B cell (primary cell): ENCODE measurements around the gene TSPAN31. TPM values are rescaled to one million over a fixed set of nuclear protein-coding genes. Genes with fewer than 3 reads are reported as not detected.

Experiments
- ATAC-seq: fragments of 200-7000 bp; cut with Tn5 transposase; one replicate; pipeline ENCODE4 v1.10.0; 2021; ENCODE audit warnings: low read depth, mild to moderate bottlenecking, moderate number of reproducible peaks, moderate library complexity
- CTCF ChIA-PET: fragments of 350-600 bp; sonication (Branson Sonifier 250); formaldehyde crosslinking; loops from one replicate; lab custom pipeline; 2021; ENCODE audit warnings: antibody characterized with exemption, inconsistent platforms; lab: Charles Lee
- POLR2A ChIA-PET: fragments of 350-600 bp; sonication (Branson Sonifier 250); formaldehyde crosslinking; loops from one replicate; lab custom pipeline; 2021; ENCODE audit warnings: antibody characterized with exemption; lab: Charles Lee
- DNase-seq: peaks from one replicate; pipeline ENCODE4 v3.0.0; 2013
- H2AFZ ChIP-seq: 2 replicates; pipeline ENCODE4 v1.6.1; 2012; ENCODE audit warnings: mild to moderate bottlenecking, low read depth, low read length; ENCODE audit not compliant: insufficient read depth, poor library complexity, severe bottlenecking
- H3K27ac ChIP-seq, 2 donors: 1 replicate in 1 of 2; 2 replicates in 1 of 2; pipeline ENCODE4 v1.5.1; 2012 to 2013; ENCODE audit warnings: low read length in 2 of 2, mild to moderate bottlenecking in 2 of 2, moderate library complexity in 1 of 2
- H3K27me3 ChIP-seq, 4 experiments: fragments of 200-600 bp in 1 of 4; sonication (generic) in 1 of 4; replicated peaks in 1 of 4; 1 replicate in 2 of 4; 2 replicates in 2 of 4; pipeline versions ENCODE4 v1.6.1 to v1.7.0; 2013 to 2016; ENCODE audit warnings: low read length in 3 of 4, mild to moderate bottlenecking in 2 of 4, mixed read lengths in 1 of 4, moderate library complexity in 1 of 4; ENCODE audit not compliant: insufficient read depth in 4 of 4, control insufficient read depth in 3 of 4; ENCODE audit errors: control extremely low read depth in 1 of 4
- H3K36me3 ChIP-seq, 2 experiments: replicated peaks in 1 of 2; 1 replicate in 1 of 2; 2 replicates in 1 of 2; pipeline versions ENCODE4 v1.6.1 to v1.7.1; 2013; ENCODE audit warnings: low read length in 1 of 2; ENCODE audit not compliant: insufficient read depth in 2 of 2, control insufficient read depth in 1 of 2; ENCODE audit errors: control extremely low read depth in 1 of 2, extremely low read depth in 1 of 2
- H3K4me1 ChIP-seq, 2 donors: fragments of 200-600 bp in 1 of 2; sonication (generic) in 1 of 2; 1 replicate in 1 of 2; 2 replicates in 1 of 2; pipeline versions ENCODE4 v1.5.1 to v1.6.1; 2013 to 2017; ENCODE audit warnings: low read length in 2 of 2; ENCODE audit not compliant: control insufficient read depth in 2 of 2, insufficient read depth in 2 of 2
- H3K4me2 ChIP-seq: replicated peaks from 2 replicates; pipeline ENCODE3; 2012; ENCODE audit warnings: mild to moderate bottlenecking, low read depth, low read length; ENCODE audit not compliant: poor library complexity, severe bottlenecking
- H3K4me3 ChIP-seq, 5 experiments: fragments of 200-600 bp in 1 of 5; sonication (generic) in 1 of 5; 1 replicate in 3 of 5; 2 replicates in 2 of 5; pipeline versions ENCODE4 v1.5.1 to v1.7.0; 2011 to 2016; ENCODE audit warnings: low read length in 4 of 5, mild to moderate bottlenecking in 4 of 5, low read depth in 2 of 5, control low read depth in 1 of 5, moderate library complexity in 1 of 5; ENCODE audit not compliant: insufficient read depth in 1 of 5; ENCODE audit errors: control extremely low read depth in 1 of 5, extremely low read depth in 1 of 5
- H3K79me2 ChIP-seq: fragments of 200-600 bp; sonication (generic); one replicate; pipeline ENCODE4 v1.6.0; 2016; ENCODE audit warnings: low read length; ENCODE audit not compliant: control insufficient read depth, insufficient read depth
- H3K9ac ChIP-seq: fragments of 200-600 bp; sonication (generic); 2 replicates; pipeline ENCODE4 v1.6.1; 2017; ENCODE audit warnings: mild to moderate bottlenecking, low read length, moderate library complexity
- H3K9me3 ChIP-seq, 3 donors: one replicate each; pipeline versions ENCODE4 v1.6.1 to v1.7.1; 2013; ENCODE audit warnings: low read length in 2 of 3; ENCODE audit not compliant: control insufficient read depth in 2 of 3, insufficient read depth in 1 of 3; ENCODE audit errors: control extremely low read depth in 1 of 3
- H4K20me1 ChIP-seq: 2 replicates; pipeline ENCODE4 v1.6.0; 2012; ENCODE audit warnings: mild to moderate bottlenecking, low read length; ENCODE audit not compliant: insufficient read depth, control insufficient read depth, poor library complexity, severe bottlenecking
- H3K27ac Mint-ChIP-seq: one replicate; pipeline ENCODE4 v1.8.0; 2021; ENCODE audit warnings: mixed read lengths
- H3K27me3 Mint-ChIP-seq: one replicate; pipeline ENCODE4 v1.8.0; 2021; ENCODE audit warnings: mixed read lengths
- H3K4me1 Mint-ChIP-seq: one replicate; pipeline ENCODE4 v1.8.0; 2021; ENCODE audit warnings: mixed read lengths
- H3K4me3 Mint-ChIP-seq: one replicate; pipeline ENCODE4 v1.8.0; 2021; ENCODE audit warnings: mixed read lengths
- H3K9me3 Mint-ChIP-seq: one replicate; pipeline ENCODE4 v1.8.0; 2022; ENCODE audit warnings: mixed read lengths; ENCODE audit not compliant: insufficient read depth
- CTCF ChIP-seq: fragments of 200-600 bp; IDR thresholded peaks from one replicate; pipeline ENCODE4 v1.8.0; 2022; ENCODE audit warnings: antibody characterized with exemption, mild to moderate bottlenecking
- EZH2 ChIP-seq: IDR thresholded peaks from 2 replicates; pipeline ENCODE4 v1.6.1; 2012; ENCODE audit warnings: borderline replicate concordance, low read depth, mild to moderate bottlenecking, moderate library complexity, low read length; ENCODE audit not compliant: insufficient read depth, poor library complexity, severe bottlenecking
- WGBS: methylation state at CpG from one replicate; pipeline ENCODE4 v1.1.5; 2013; ENCODE audit warnings: missing lambda C conversion rate; ENCODE audit not compliant: insufficient coverage; 5-methylcytosine and 5-hydroxymethylcytosine counted together
- intact Hi-C: fragments of 100-400 bp; cut with micrococcal nuclease; formaldehyde crosslinking; loops from one replicate; pipeline ENCODE4 v1.10.0; 2022
- polyA plus RNA-seq: library from polyadenylated mRNA; depleted of rRNA; stranded (reverse); fragments of >200 nt; gene quantifications from 2 replicates; pipeline ENCODE4 v1.2.3, GENCODE V29; 2012
- total RNA-seq, 2 donors: library from RNA; stranded (reverse); fragments of 120-200 nt in 1 of 2; gene quantifications; 1 replicate in 1 of 2; 2 replicates in 1 of 2; pipeline versions ENCODE4 v1.2.3 to v1.2.4, GENCODE V29; 2013 to 2022

The TSPAN31 gene
- total and polyA plus RNA-seq, 2 donors (not counting 1 experiment from before 2014, with no cell fraction given), result 24.0 to 29.6 TPM

- Histone ChIP-seq H3K27me3 (no peaks in the 10 kb centered on the region), H3K27ac (no peak overlapping the region), H3K9me3 (no peaks in the 10 kb centered on the region), H3K79me2 (peaks cover 20% of the 10 kb centered on the region), H3K9ac (no peak overlapping the region), H3K4me2 (no peak overlapping the region), H3K36me3 (peaks cover 0 to 4% of the 10 kb centered on the region in 2 experiments), H3K4me3 (no peak overlapping the region), H2AFZ (no peak overlapping the region), H4K20me1 (no peaks in the 10 kb centered on the region), H3K4me1 (peaks cover 9 to 17% of the 10 kb centered on the region in 2 donors)
- DNase-seq (no peak), ATAC-seq (no peak)
- WGBS, result 90% methylated on average over 4 of the region's 4 CpGs
- no peaks in the 10 kb centered on the region for H3K9me3 Mint-ChIP-seq
- no peak overlapping the region for H3K27ac Mint-ChIP-seq
- ChIA-PET CTCF (interaction anchor here (1.3 to 6.9 kb wide), 7 partner anchors 14 to 124 kb away, joined by 4 to 59 read pairs (median 7); partner anchors contain the start of gene MARCHF9), POLR2A (no interaction called here)
- H3K27me3 Mint-ChIP-seq, result no peaks in the 10 kb centered on the region
- intact Hi-C loops, result loop anchor here (5.0 kb wide), 1 partner anchor 38 kb away; no protein-coding TSS in a partner anchor
- no peak overlapping the region for H3K4me3 Mint-ChIP-seq
- TF ChIP-seq EZH2 (no peak), CTCF (no peak)
- peaks cover 18% of the 10 kb centered on the region for H3K4me1 Mint-ChIP-seq
Observed at GRCh38 chr12:57780284-57780897, 35.6 kb downstream of the TSPAN31 start.

GRCh38 chr12:57781244-57781643, 36.4 kb downstream of the TSPAN31 start:
- 100% methylated on average over 2 of the region's 3 CpGs for WGBS
- Mint-ChIP-seq H3K4me3 (no peak overlapping the region), H3K27ac (no peak overlapping the region), H3K9me3 (no peaks in the 10 kb centered on the region), H3K27me3 (no peaks in the 10 kb centered on the region), H3K4me1 (peaks cover 18% of the 10 kb centered on the region)
- Histone ChIP-seq H3K9me3 (no peaks in the 10 kb centered on the region), H3K9ac (no peak overlapping the region), H3K4me1 (peaks cover 9 to 17% of the 10 kb centered on the region in 2 donors), H3K27ac (no peak overlapping the region), H4K20me1 (no peaks in the 10 kb centered on the region), H3K27me3 (no peaks in the 10 kb centered on the region), H2AFZ (no peak overlapping the region), H3K4me2 (no peak overlapping the region), H3K4me3 (no peak overlapping the region), H3K79me2 (peaks cover 20% of the 10 kb centered on the region), H3K36me3 (peaks cover 2 to 12% of the 10 kb centered on the region in 2 experiments)
- ATAC-seq, result no peak
- ChIA-PET POLR2A (interaction anchor here (0.7 kb wide), 1 partner anchor 114 kb away, joined by 4 read pairs; no protein-coding TSS in a partner anchor), CTCF (interaction anchor here (0.7 to 6.9 kb wide), 8 partner anchors 13 to 123 kb away, joined by 3 to 59 read pairs (median 6); partner anchors contain the start of genes CYP27B1 and MARCHF9)
- intact Hi-C loops, result loop anchor here (5.0 kb wide), 1 partner anchor 39 kb away; no protein-coding TSS in a partner anchor
- DNase-seq, result no peak
- TF ChIP-seq EZH2, result no peak
- TF ChIP-seq CTCF, result no peak
